Keratinocyte (primary cell): ENCODE measurements around the gene FOXE3. TPM values are rescaled to one million over a fixed set of nuclear protein-coding genes. Genes with fewer than 3 reads are reported as not detected.
A peak's percentile ranks its signal among the peaks of the same experiment; 100 is the strongest.

Experiments used
- DNase-seq: peaks from one replicate; pipeline ENCODE4 v3.0.0-alpha.2; 2011; ENCODE audit warnings: low read depth, missing footprints, low spot score
- FAIRE-seq: peaks from 2 replicates; lab custom pipeline; 2011; peaks lifted over from hg19 to GRCh38; lab: Jason Lieb, UNC
- H2AFZ ChIP-seq: 2 replicates; pipeline ENCODE4 v1.6.0; 2012; ENCODE audit warnings: low read length, control low read depth, inconsistent platforms; ENCODE audit not compliant: control insufficient read depth
- H3K27ac ChIP-seq: 2 replicates; pipeline ENCODE4 v1.5.1; 2011; ENCODE audit warnings: low read length; ENCODE audit not compliant: control insufficient read depth, insufficient read depth
- H3K27me3 ChIP-seq: 3 replicates; pipeline ENCODE4 v1.6.0; 2011; ENCODE audit warnings: low read length; ENCODE audit not compliant: control insufficient read depth, insufficient read depth; ENCODE audit errors: extremely low read depth
- H3K36me3 ChIP-seq, 2 experiments: 2 replicates in 1 of 2; 3 replicates in 1 of 2; pipeline ENCODE4 v1.5.1; 2011; ENCODE audit warnings: low read length in 2 of 2, mild to moderate bottlenecking in 1 of 2; ENCODE audit not compliant: control insufficient read depth in 2 of 2, insufficient read depth in 2 of 2; ENCODE audit errors: extremely low read depth in 1 of 2
- H3K4me1 ChIP-seq: 3 replicates; pipeline ENCODE4 v1.5.1; 2011; ENCODE audit warnings: low read length; ENCODE audit not compliant: control insufficient read depth, insufficient read depth; ENCODE audit errors: extremely low read depth
- H3K4me2 ChIP-seq: 3 replicates; pipeline ENCODE4 v1.6.0; 2011; ENCODE audit warnings: low read depth, low read length; ENCODE audit not compliant: control insufficient read depth, insufficient read depth; ENCODE audit errors: extremely low read depth
- H3K4me3 ChIP-seq, 3 experiments: fragments of 200-600 bp in 1 of 3; sonication (generic) in 1 of 3; 2 replicates in 2 of 3; 3 replicates in 1 of 3; pipeline ENCODE4 v1.5.1; 2011 to 2016; ENCODE audit warnings: low read length in 3 of 3, mild to moderate bottlenecking in 3 of 3, control low read depth in 2 of 3, inconsistent platforms in 1 of 3, low read depth in 1 of 3, mixed read lengths in 1 of 3, mixed run types in 1 of 3, moderate library complexity in 1 of 3; ENCODE audit not compliant: control insufficient read depth in 2 of 3, insufficient read depth in 2 of 3; ENCODE audit errors: extremely low read depth in 1 of 3
- H3K79me2 ChIP-seq: 2 replicates; pipeline ENCODE4 v1.6.0; 2012; ENCODE audit warnings: low read length; ENCODE audit not compliant: control insufficient read depth, insufficient read depth
- H3K9ac ChIP-seq: 3 replicates; pipeline ENCODE4 v1.6.0; 2011; ENCODE audit warnings: low read length; ENCODE audit not compliant: control insufficient read depth, insufficient read depth; ENCODE audit errors: extremely low read depth
- H3K9me1 ChIP-seq: 3 replicates; pipeline ENCODE4 v1.6.0; 2011; ENCODE audit warnings: low read length; ENCODE audit not compliant: control insufficient read depth, insufficient read depth; ENCODE audit errors: extremely low read depth
- H3K9me3 ChIP-seq: 2 replicates; pipeline ENCODE4 v1.5.1; 2012; ENCODE audit warnings: low read depth, low read length; ENCODE audit not compliant: control insufficient read depth
- H4K20me1 ChIP-seq: 3 replicates; pipeline ENCODE4 v1.6.0; 2011; ENCODE audit warnings: low read length; ENCODE audit not compliant: control insufficient read depth, insufficient read depth; ENCODE audit errors: extremely low read depth
- CTCF ChIP-seq, 3 experiments: IDR thresholded peaks in 1 of 3; conservative IDR thresholded peaks in 1 of 3; optimal IDR thresholded peaks in 1 of 3; 2 replicates in 2 of 3; 3 replicates in 1 of 3; pipeline versions ENCODE3 to v1.5.1; 2011; ENCODE audit warnings: low read length in 3 of 3, mild to moderate bottlenecking in 3 of 3, moderate library complexity in 2 of 3, control low read depth in 1 of 3, inconsistent platforms in 1 of 3; ENCODE audit not compliant: insufficient read depth in 2 of 3; ENCODE audit errors: extremely low read depth in 1 of 3
- EZH2 ChIP-seq: IDR thresholded peaks from one replicate; pipeline ENCODE4 v1.6.1; 2012; ENCODE audit warnings: inconsistent platforms, mild to moderate bottlenecking, low read length, moderate library complexity
- dilution Hi-C: fragments of 300-500 bp; cut with MboI; formaldehyde crosslinking; loops from one replicate; pipeline ENCODE4 v1.7.0; 2020; ENCODE audit warnings: low sequenced_read_pairs; ENCODE audit not compliant: extremely low pct_ligation_motif_present
- polyA plus RNA-seq, 5 experiments: library from polyadenylated mRNA; depleted of rRNA in 3 of 5; stranded (reverse) in 3 of 5; stranded (forward) in 1 of 5; unstranded in 1 of 5; fragments of >200 nt; gene quantifications; 1 replicate in 1 of 5; 2 replicates in 3 of 5; 3 replicates in 1 of 5; pipeline versions ENCODE4 v1.2.1 to v1.2.3, GENCODE V29; 2011 to 2012; ENCODE audit warnings: missing spikeins in 2 of 5, low read depth in 1 of 5, low replicate concordance in 1 of 5

FOXE3 gene
- polyA plus RNA-seq, 1 donor (not counting 4 experiments of a cell fraction or from before 2014, with no cell fraction given) = not detected

DNA sequence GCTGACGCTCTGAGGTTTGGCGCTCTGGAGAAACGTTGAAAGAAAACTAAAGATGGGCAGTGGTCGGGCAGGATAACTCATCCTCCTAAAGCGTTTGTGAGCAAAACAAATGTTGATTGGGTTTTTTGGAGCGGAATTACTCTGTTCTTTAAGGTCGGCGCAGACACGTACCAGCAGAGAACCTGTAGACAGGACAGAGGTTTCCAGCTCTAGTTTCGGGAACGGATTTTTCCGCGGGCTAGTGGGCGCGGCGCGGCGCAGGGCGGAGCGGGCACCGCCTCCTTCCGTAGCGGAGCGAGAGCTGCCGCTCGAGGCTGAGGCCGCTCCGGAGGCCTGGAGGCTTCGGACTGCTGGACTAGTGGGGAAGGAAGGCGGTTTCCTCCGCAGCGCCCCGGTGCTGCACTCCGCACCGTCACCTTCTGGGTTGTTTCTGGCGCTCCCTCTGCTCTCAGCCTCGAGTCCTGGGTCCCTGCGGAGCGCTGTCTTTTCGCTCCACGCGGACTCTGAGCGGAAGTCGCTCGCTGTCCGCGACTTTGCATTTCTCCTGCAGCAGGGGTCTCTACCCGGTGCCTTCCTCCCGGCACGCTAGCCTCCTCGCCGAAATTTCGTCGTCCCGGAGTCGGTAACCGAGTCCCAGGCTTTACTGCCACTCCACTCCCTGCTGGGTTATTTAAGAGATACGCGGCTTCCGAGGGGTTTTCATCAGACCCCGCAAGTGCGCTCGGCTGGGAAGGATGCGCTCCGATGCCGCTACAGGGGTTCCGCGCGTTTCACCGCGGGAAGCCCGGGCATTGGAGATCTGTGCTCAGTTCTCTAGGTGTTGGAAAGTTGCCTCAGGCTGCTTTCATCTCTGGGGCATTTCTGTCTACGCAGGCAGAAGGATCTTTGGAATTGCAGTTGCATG lies 28.7 kb downstream of the FOXE3 start:
- H3K9me3 ChIP-seq = no peaks in the 10 kb centered on the region
- DNase-seq (no peak), FAIRE-seq (no peak)
- no peak overlapping the region for H3K9ac ChIP-seq
- H3K9me1 ChIP-seq = no peaks in the 10 kb centered on the region
- H3K27me3 ChIP-seq = peaks cover 99% of the 10 kb centered on the region
- H4K20me1 ChIP-seq = peaks cover 8% of the 10 kb centered on the region
- H2AFZ ChIP-seq = no peak overlapping the region
- TF ChIP-seq CTCF (optimal IDR thresholded peaks at IDR 0.05 in 1 of 3, IDR thresholded peaks at IDR 0.05 in 1 of 3, conservative IDR thresholded peaks at IDR 0.05 in 1 of 3; ENCODE audit: extremely low read depth in 1 of 3, insufficient read depth in 2 of 3, low read length in 3 of 3) = no peak
- TF ChIP-seq EZH2 = peak; percentile 94
- dilution Hi-C loops = no loop called here
- peak overlapping the region in 2 of 3 experiments; percentile 9 to 54 for H3K4me3 ChIP-seq
- no peaks in the 10 kb centered on the region for H3K79me2 ChIP-seq
- H3K36me3 ChIP-seq = no peaks in the 10 kb centered on the region
- peak overlapping the region; percentile 67 for H3K4me2 ChIP-seq
- peaks cover 8% of the 10 kb centered on the region for H3K4me1 ChIP-seq
- H3K27ac ChIP-seq = no peak overlapping the region

GRCh38 chr1:47445823-47446550 lies 29.9 kb downstream of the FOXE3 start:
- Histone ChIP-seq H3K27ac (no peak overlapping the region), H3K27me3 (peaks cover 99% of the 10 kb centered on the region), H3K9me1 (no peaks in the 10 kb centered on the region), H3K9ac (no peak overlapping the region), H3K4me1 (peaks cover 8% of the 10 kb centered on the region), H3K36me3 (no peaks in the 10 kb centered on the region), H3K79me2 (no peaks in the 10 kb centered on the region), H2AFZ (no peak overlapping the region), H3K4me2 (no peak overlapping the region), H3K9me3 (no peaks in the 10 kb centered on the region), H4K20me1 (peaks cover 7% of the 10 kb centered on the region), H3K4me3 (no peak overlapping the region)
- DNase-seq (no peak), FAIRE-seq (no peak)
- dilution Hi-C loops = no loop called here
- peak; percentile 96 for TF ChIP-seq EZH2
- TF ChIP-seq CTCF (optimal IDR thresholded peaks at IDR 0.05 in 1 of 3, IDR thresholded peaks at IDR 0.05 in 1 of 3, conservative IDR thresholded peaks at IDR 0.05 in 1 of 3; ENCODE audit: extremely low read depth in 1 of 3, insufficient read depth in 2 of 3, low read length in 3 of 3) = no peak
